IPS-18c (cell line): ENCODE measurements around the gene MTFP1.
A peak's percentile ranks its signal among the peaks of the same experiment; 100 is the strongest.

Source experiments
- H3K4me3 ChIP-seq: 2 replicates; pipeline ENCODE4 v1.7.0; 2013; ENCODE audit warnings: low read depth, mild to moderate bottlenecking, low read length, moderate library complexity; ENCODE audit not compliant: insufficient read depth
- H3K9me3 ChIP-seq: one replicate; pipeline ENCODE4 v1.6.1; 2013; ENCODE audit warnings: mild to moderate bottlenecking, low read length, moderate library complexity; ENCODE audit not compliant: control insufficient read depth, insufficient read depth

MTFP1 gene

GRCh38 chr22:30425616-30426387 is at the start of gene MTFP1:
Gene MTFP1, plus strand, starts transcription at chr22:30425768. Its CDS starts 112 bp downstream, at chr22:30425880.
- Histone ChIP-seq H3K4me3 (peak within 1 kb of the TSS; percentile 90), H3K9me3 (no peaks in the 10 kb centered on the region)

GRCh38 chr22:30380011-30380410 is 45.6 kb upstream of the MTFP1 start:
- Histone ChIP-seq H3K4me3 (no peak overlapping the region), H3K9me3 (no peaks in the 10 kb centered on the region)

GRCh38 chr22:30381264-30381663 is 44.3 kb upstream of the MTFP1 start:
- Histone ChIP-seq H3K9me3 (no peaks in the 10 kb centered on the region), H3K4me3 (no peak overlapping the region)

GRCh38 chr22:30382340-30382739 is 43.2 kb upstream of the MTFP1 start:
- H3K4me3 ChIP-seq: no peak overlapping the region
- no peaks in the 10 kb centered on the region for H3K9me3 ChIP-seq

- Histone ChIP-seq H3K9me3 (no peaks in the 10 kb centered on the region), H3K4me3 (no peak overlapping the region)
Observed at GRCh38 chr22:30383061-30383460, 42.5 kb upstream of the MTFP1 start.

- Histone ChIP-seq H3K9me3 (no peaks in the 10 kb centered on the region), H3K4me3 (no peak overlapping the region)
Observed at GRCh38 chr22:30385942-30386341, 39.6 kb upstream of the MTFP1 start.

GRCh38 chr22:30386608-30386959 is 39.0 kb upstream of the MTFP1 start:
- H3K4me3 ChIP-seq: peak overlapping the region; percentile 69
- H3K9me3 ChIP-seq: no peaks in the 10 kb centered on the region

GRCh38 chr22:30386960-30387827 is 38.4 kb upstream of the MTFP1 start, which contains the start of gene RNF215:
Gene RNF215, minus strand, starts transcription at chr22:30387411. Its CDS starts 98 bp downstream, at chr22:30387313.
- Histone ChIP-seq H3K4me3 (peak within 1 kb of the TSS; percentile 69), H3K9me3 (no peaks in the 10 kb centered on the region)

- no peak overlapping the region for H3K4me3 ChIP-seq
- no peaks in the 10 kb centered on the region for H3K9me3 ChIP-seq
Observed at GRCh38 chr22:30390974-30391691, 34.4 kb upstream of the MTFP1 start.

GRCh38 chr22:30392661-30393321 is 32.8 kb upstream of the MTFP1 start:
- Histone ChIP-seq H3K9me3 (no peaks in the 10 kb centered on the region), H3K4me3 (no peak overlapping the region)

GRCh38 chr22:30393322-30393680 is 32.3 kb upstream of the MTFP1 start:
- no peak overlapping the region for H3K4me3 ChIP-seq
- H3K9me3 ChIP-seq: no peaks in the 10 kb centered on the region

GRCh38 chr22:30393885-30394284 is 31.7 kb upstream of the MTFP1 start:
- H3K4me3 ChIP-seq: no peak overlapping the region
- no peaks in the 10 kb centered on the region for H3K9me3 ChIP-seq

GRCh38 chr22:30396871-30397655 is 28.5 kb upstream of the MTFP1 start, which contains the start of gene SEC14L2:
Gene SEC14L2, plus strand, starts transcription at chr22:30397018. Its CDS starts 99 bp downstream, at chr22:30397117.
- peak within 1 kb of the TSS; percentile 70 for H3K4me3 ChIP-seq

GRCh38 chr22:30397656-30398635 is 27.6 kb upstream of the MTFP1 start:
- Histone ChIP-seq H3K9me3 (no peaks in the 10 kb centered on the region), H3K4me3 (peak overlapping the region; percentile 70)

More at GRCh38 chr22:30396871-30397655, 28.5 kb upstream of the MTFP1 start, which contains the start of gene SEC14L2:
- no peaks in the 10 kb centered on the region for H3K9me3 ChIP-seq
